Activated CD4-positive, alpha-beta T cell treated with anti-CD3 and anti-CD28 coated beads, Interleukin-2, amount 10 ng/mL, durations not matched to agents 24 days and 14 days (primary cell): Measurements from ENCODE around the gene OR4Q3. TPM values are rescaled to one million over a fixed set of nuclear protein-coding genes. Genes with fewer than 3 reads are reported as not detected.
"Not testable (repeated sequence)": the region's sequence is repeated elsewhere in the genome, so short reads cannot be mapped to it uniquely, and the experiment has no call there.

ENCODE experiments used
- DNase-seq: peaks from one replicate; pipeline ENCODE4 v3.0.0; 2022
- H3K27ac Mint-ChIP-seq: one replicate; pipeline ENCODE4 v1.8.0; 2022; ENCODE audit warnings: mild to moderate bottlenecking, mixed read lengths
- H3K27me3 Mint-ChIP-seq: one replicate; pipeline ENCODE4 v1.8.0; 2022; ENCODE audit warnings: mixed read lengths
- H3K36me3 Mint-ChIP-seq: one replicate; pipeline ENCODE4 v1.8.0; 2022; ENCODE audit warnings: low read depth, mild to moderate bottlenecking, mixed read lengths
- H3K4me1 Mint-ChIP-seq: one replicate; pipeline ENCODE4 v1.8.0; 2021; ENCODE audit warnings: mixed read lengths
- H3K4me3 Mint-ChIP-seq: one replicate; pipeline ENCODE4 v1.8.0; 2022; ENCODE audit warnings: mild to moderate bottlenecking, moderate library complexity, mixed read lengths
- H3K9me3 Mint-ChIP-seq: one replicate; pipeline ENCODE4 v1.8.0; 2021; ENCODE audit warnings: mixed read lengths
- intact Hi-C: fragments of 100-400 bp; cut with micrococcal nuclease; formaldehyde crosslinking; loops from one replicate; pipeline ENCODE4 v1.15.1; 2023
- total RNA-seq: library from RNA; stranded (reverse); gene quantifications from 2 replicates; pipeline ENCODE4 v1.2.3, GENCODE V29; 2022

OR4Q3 gene
- not detected in 2 replicates for total RNA-seq

DNA sequence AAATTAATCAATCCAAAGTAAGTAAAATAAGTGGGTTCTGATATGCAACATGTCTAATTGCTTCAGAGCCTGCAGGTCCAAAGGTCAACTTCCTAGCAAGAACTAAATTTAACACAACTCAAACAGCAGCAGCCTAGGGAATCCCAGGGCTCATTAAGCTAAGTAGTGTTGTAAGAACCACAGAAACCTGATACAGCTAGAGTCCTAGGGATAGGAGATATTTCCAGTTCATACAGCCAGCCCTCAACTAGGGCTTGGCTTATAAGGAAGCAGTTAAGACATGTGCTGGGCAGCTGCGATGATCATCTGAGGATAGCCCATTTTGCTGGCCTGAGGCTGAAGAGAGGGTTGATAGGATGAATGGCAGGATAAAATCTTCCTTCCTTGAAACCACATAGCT, at the start of gene OR4Q3:
Gene OR4Q3 (plus strand): TSS at position 316 of the 400 bp plus-strand sequence.
- Mint-ChIP-seq H3K4me1 (no peaks in the 10 kb centered on the region), H3K4me3 (no peak within 1 kb of the TSS), H3K27ac (no peak within 1 kb of the TSS), H3K27me3 (no peaks in the 10 kb centered on the region), H3K36me3 (no peaks in the 10 kb centered on the region), H3K9me3 (no peaks in the 10 kb centered on the region)
- intact Hi-C loops = no loop called here
- DNase-seq = no peak

DNA sequence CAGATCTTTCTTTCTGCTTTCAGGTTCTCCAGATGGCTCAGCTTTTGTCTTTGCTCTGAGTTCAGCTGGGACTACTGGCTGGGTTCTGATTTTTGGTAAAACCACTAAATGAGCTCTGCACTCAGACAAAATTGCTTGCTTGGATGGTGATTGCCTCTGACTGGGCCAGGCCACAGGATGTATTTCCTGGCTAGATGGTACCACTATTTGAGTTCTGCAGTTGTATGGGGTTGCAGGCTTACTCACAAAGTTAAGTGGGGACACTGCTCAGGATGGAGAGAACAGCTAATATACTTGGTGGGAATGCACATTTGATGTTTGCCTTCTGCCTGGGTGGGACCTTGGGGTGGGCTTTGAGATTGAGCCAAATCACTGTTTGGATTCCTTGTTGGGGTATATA, 14.0 kb upstream of the OR4Q3 start:
- H3K36me3 Mint-ChIP-seq = no peaks in the 10 kb centered on the region
- H3K4me1 Mint-ChIP-seq = no peaks in the 10 kb centered on the region
- no peak overlapping the region for H3K27ac Mint-ChIP-seq
- peaks cover 7% of the 10 kb centered on the region for H3K9me3 Mint-ChIP-seq
- no peak for DNase-seq
- H3K27me3 Mint-ChIP-seq = no peaks in the 10 kb centered on the region
- intact Hi-C loops = no loop called here
- H3K4me3 Mint-ChIP-seq = no peak overlapping the region

DNA sequence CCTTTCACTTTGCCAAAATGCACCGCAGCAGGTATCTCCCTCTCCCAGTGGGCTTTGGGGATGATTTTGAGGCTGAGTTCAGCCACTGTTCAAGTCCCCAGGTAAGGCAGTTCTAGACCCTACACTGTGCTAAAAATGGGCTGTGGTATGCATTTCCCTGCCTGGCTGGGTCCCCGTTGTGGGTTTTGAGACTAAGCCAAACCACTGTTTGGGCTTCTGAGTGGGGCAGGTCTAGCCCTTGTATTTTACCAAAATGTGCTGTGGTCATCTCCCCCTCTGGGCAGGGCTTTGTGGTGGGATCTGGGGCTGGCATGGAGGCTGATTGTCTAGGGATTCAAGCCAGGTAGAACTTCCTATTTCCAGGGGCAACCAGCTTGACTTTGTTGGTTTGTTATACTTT, 13.6 kb upstream of the OR4Q3 start:
- no peaks in the 10 kb centered on the region for H3K36me3 Mint-ChIP-seq
- no peak for DNase-seq
- peaks cover 7% of the 10 kb centered on the region for H3K9me3 Mint-ChIP-seq
- intact Hi-C loops = no loop called here
- H3K27ac Mint-ChIP-seq = no peak overlapping the region
- no peak overlapping the region for H3K4me3 Mint-ChIP-seq
- H3K4me1 Mint-ChIP-seq = no peaks in the 10 kb centered on the region
- H3K27me3 Mint-ChIP-seq = no peaks in the 10 kb centered on the region

DNA sequence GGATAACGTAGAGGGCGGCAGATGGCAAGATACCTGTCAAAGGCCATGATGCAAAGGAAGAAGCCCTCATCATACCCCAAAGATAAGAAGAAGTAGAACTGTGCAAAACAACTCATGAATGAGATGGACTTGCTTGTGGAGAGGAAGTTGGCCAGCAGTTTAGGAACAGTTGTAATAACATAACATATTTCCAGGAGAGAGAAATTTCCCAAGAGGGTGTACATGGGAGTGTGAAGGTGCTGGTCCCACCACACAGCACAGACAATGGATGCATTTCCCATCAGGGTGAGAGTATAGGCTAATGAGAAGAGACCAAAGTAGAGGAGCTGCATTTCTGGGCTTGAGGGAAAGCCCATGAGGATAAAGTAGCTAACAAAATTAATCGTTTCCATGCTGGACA, 9.5 kb upstream of the OR4Q3 start:
- H3K27ac Mint-ChIP-seq, H3K4me3 Mint-ChIP-seq, H3K4me1 Mint-ChIP-seq, DNase-seq, intact Hi-C loops, H3K9me3 Mint-ChIP-seq, H3K36me3 Mint-ChIP-seq, H3K27me3 Mint-ChIP-seq: not testable (repeated sequence)

DNA sequence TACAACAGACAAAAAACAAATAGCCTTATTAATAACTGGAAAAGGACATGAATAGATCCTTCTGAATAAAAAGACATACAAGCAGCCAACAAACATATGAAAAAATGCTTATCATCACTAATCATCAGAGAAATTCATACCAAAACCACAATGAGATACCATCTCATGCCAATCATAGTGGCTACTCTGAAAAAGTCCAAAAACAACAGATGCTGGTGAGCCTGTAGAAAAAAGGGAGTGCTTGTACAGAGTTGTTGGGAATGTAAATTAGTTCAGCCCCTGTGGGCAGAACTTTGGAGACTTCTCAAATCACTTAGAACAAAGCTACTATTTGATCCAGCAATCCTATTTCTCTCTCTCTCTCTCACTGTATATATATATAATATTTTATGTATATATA, 8.9 kb downstream of the OR4Q3 start:
- DNase-seq, H3K36me3 Mint-ChIP-seq, H3K27me3 Mint-ChIP-seq, H3K9me3 Mint-ChIP-seq, intact Hi-C loops, H3K4me3 Mint-ChIP-seq, H3K27ac Mint-ChIP-seq, H3K4me1 Mint-ChIP-seq: not testable (repeated sequence)

DNA sequence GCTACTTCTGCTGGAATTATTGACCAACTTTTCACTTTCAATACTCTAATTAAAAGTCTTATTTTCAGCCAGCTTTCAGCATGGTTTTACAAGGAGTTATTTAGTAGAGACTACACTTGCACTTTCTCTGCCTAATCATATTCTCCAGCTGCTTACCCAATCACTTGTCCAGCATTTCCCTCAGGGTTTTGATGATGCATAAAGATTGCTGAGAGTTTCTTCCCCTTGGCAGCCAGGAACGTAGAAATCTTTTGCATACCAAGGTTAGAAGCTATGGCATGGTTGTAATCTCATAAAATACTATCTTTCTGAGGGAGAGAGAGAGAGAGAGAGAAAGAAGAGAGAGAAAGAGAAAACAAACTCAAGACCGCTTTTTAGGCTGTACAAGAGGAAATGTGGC, 10.8 kb downstream of the OR4Q3 start:
- Mint-ChIP-seq H3K27me3 (no peaks in the 10 kb centered on the region), H3K27ac (no peak overlapping the region)

DNA sequence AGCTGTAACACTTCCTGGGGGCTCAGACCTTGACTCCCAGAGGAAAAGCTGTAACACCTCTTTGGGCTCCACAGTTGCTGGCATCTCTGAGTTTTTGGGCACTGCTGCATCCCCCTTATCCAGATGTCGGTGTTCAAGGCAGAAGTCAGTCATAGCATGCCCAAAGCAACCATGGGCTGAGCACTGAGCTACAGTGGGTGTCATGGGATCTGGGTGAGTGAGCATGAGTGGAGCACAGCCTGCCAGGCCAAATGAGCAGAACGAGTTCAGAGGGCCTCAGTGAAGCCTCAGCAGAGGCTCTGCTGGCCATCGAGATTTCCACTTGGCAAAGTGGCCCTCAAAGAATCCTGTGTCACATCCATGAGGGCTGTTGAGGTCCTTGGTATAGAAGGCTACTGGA, 28.1 kb downstream of the OR4Q3 start:
- H3K27ac Mint-ChIP-seq, H3K27me3 Mint-ChIP-seq, H3K4me1 Mint-ChIP-seq, H3K36me3 Mint-ChIP-seq, DNase-seq, intact Hi-C loops, H3K9me3 Mint-ChIP-seq, H3K4me3 Mint-ChIP-seq: not testable (repeated sequence)

More for the DNA sequence above, 10.8 kb downstream of the OR4Q3 start:
- Mint-ChIP-seq H3K4me1 (no peaks in the 10 kb centered on the region), H3K4me3 (no peak overlapping the region), H3K9me3 (no peaks in the 10 kb centered on the region), H3K36me3 (no peaks in the 10 kb centered on the region)
- no peak for DNase-seq
- intact Hi-C loops = no loop called here

DNA sequence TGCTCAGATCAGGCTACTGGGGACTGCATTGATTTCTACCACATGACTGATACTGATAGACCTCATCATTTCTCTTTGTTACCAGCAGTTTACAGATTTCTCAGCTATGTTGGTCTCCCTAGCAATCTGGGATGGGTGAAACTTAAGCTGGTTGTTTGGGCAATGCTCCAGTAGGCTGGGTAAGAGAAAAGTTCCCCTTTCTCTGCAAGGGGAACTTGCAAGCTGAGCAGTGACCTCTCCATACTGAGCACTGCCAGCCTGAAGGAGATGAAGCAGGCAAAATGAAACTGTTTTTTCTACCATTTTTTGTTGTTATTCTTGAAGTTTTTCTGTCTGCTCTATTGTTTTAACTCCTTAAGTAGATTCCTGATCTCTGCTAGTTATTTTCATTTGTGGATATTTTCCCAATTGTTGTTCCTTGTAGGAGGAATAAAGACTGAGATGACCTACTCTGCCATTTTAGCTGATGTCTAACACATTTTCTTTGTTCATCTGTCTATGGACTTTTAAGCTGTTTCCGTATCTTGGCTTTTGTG, 28.6 kb downstream of the OR4Q3 start:
- DNase-seq = no peak
- H3K4me1 Mint-ChIP-seq = no peaks in the 10 kb centered on the region
- H3K9me3 Mint-ChIP-seq = peaks cover 8% of the 10 kb centered on the region
- no peaks in the 10 kb centered on the region for H3K27me3 Mint-ChIP-seq
- H3K27ac Mint-ChIP-seq = no peak overlapping the region
- H3K36me3 Mint-ChIP-seq = no peaks in the 10 kb centered on the region
- intact Hi-C loops = no loop called here
- no peak overlapping the region for H3K4me3 Mint-ChIP-seq

DNA sequence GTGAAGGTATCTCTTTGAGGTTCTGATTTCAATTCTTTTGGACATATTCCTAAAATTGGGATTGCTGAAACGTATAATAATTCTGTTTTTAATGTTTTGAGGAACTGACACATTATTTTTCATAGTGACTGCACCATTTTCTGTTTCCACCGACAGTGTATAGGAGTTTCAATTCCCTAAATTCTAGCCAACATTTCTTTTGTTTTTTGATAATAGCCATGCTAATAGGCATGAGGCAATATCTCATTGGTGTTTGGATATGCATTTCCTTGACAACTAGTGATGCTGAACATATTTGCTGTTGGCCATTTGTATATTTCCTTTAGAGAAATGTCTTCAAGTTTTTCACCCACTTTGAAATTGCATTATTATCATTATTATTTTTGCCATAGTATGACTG, 29.1 kb downstream of the OR4Q3 start:
- H3K9me3 Mint-ChIP-seq, H3K36me3 Mint-ChIP-seq, H3K27ac Mint-ChIP-seq, H3K27me3 Mint-ChIP-seq, intact Hi-C loops, H3K4me3 Mint-ChIP-seq, H3K4me1 Mint-ChIP-seq, DNase-seq: not testable (repeated sequence)

DNA sequence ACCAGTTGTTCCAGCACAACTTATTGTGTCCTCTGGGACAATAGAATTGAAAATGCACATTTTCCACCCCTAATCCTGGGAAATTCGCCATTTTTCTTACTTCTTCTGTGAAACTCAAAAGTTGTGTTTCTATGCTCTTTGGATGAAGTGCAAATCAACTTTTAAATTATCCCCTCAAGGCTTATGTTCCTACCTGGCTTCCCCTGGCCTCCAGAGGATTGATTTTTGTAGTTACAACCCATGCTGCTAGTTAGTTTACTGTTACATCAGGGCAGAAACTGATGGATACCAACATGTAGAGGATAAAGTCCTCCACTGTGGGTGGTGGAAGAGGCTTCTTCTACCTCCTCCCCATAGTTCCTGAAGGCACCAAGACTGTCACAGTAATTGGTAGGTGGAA, 29.8 kb downstream of the OR4Q3 start, which contains the start of gene OR4M1:
Gene OR4M1 (plus strand): TSS at position 301 of the 400 bp plus-strand sequence. CDS start 6,819 bp downstream, outside the sequence.
- DNase-seq, intact Hi-C loops, H3K27ac Mint-ChIP-seq, H3K4me3 Mint-ChIP-seq, H3K4me1 Mint-ChIP-seq, H3K9me3 Mint-ChIP-seq, H3K36me3 Mint-ChIP-seq, H3K27me3 Mint-ChIP-seq: not testable (repeated sequence)

DNA sequence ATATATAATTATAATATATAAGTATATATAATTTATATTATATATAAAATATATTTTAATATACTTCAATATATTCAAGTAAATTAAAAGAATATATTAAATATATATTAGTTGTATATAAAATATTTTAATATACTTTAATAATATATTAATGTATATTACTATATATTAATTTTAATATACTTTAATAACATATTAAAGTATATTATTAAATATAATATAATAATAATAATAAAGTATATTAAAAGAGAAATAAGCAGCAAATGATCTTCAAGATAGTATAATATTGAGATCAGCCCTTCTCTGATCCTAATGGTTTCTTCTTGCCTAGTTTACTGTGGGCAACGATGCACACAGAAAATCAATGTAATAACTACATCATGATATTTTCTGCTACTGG, 32.2 kb downstream of the OR4Q3 start:
- intact Hi-C loops = no loop called here
- Mint-ChIP-seq H3K27ac (no peak overlapping the region), H3K27me3 (no peaks in the 10 kb centered on the region), H3K9me3 (peaks cover 6% of the 10 kb centered on the region), H3K4me1 (no peaks in the 10 kb centered on the region), H3K36me3 (no peaks in the 10 kb centered on the region), H3K4me3 (no peak overlapping the region)
- no peak for DNase-seq

DNA sequence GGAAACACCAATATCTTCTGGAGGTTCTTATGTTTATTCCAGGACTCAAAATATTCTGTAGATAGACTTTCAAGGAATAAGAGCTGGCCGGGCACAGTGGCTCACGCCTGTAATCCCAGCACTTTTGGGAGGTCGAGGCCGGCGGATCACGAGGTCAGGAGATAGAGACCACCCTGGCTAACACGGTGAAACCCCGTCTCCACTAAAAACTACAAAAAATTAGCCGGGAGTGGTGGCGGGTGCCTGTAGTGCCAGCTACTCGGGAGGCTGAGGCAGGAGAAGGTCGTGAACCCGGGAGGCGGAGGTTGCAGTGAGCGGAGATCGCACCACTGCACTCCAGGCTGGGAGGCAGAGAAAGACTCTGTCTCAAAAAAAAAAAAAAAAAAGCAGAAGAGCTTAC, 42.5 kb downstream of the OR4Q3 start:
- DNase-seq, H3K36me3 Mint-ChIP-seq, H3K27ac Mint-ChIP-seq, H3K4me3 Mint-ChIP-seq, intact Hi-C loops, H3K9me3 Mint-ChIP-seq, H3K4me1 Mint-ChIP-seq, H3K27me3 Mint-ChIP-seq: not testable (repeated sequence)

DNA sequence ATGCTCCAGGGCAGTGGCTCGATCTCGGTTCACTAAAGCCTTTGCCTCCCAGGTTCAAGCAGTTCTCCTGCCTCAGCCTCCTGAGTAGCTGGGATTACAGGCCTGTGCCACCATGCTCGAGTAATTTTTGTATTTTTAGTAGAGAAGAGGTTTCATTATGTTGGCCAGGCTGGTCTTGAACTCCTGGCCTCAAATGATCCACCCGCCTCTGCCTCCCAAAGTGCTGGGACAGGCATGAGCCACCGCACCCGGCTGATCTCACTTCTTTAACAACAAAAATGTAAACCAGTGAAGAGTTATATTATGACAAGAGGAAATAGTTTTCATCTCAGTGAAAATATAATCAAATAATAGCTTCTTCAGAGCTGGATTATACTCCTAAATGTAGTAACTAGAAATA, 43.9 kb downstream of the OR4Q3 start:
- H3K36me3 Mint-ChIP-seq, DNase-seq, H3K4me3 Mint-ChIP-seq, H3K27me3 Mint-ChIP-seq, H3K9me3 Mint-ChIP-seq, H3K27ac Mint-ChIP-seq, H3K4me1 Mint-ChIP-seq, intact Hi-C loops: not testable (repeated sequence)

DNA sequence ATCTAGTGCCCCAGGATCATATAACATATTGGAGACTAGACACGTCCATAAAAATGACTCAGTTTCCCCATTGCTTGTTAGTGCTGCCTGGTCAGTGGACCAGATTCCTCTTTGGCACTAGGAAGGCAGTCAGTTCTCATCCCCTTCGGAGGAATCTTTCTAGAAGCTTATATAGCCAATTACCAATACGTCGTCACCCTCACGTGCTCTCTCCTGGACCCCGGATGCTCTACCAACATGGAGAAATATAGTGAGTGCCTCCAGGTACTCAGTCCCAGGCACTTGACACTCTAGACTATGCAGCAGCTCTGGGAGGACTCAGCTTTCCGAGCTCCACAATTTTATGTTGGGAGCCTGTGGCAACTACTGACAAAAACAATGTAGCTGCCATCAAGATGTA, 44.8 kb downstream of the OR4Q3 start:
- H3K9me3 Mint-ChIP-seq = not testable (repeated sequence)

DNA sequence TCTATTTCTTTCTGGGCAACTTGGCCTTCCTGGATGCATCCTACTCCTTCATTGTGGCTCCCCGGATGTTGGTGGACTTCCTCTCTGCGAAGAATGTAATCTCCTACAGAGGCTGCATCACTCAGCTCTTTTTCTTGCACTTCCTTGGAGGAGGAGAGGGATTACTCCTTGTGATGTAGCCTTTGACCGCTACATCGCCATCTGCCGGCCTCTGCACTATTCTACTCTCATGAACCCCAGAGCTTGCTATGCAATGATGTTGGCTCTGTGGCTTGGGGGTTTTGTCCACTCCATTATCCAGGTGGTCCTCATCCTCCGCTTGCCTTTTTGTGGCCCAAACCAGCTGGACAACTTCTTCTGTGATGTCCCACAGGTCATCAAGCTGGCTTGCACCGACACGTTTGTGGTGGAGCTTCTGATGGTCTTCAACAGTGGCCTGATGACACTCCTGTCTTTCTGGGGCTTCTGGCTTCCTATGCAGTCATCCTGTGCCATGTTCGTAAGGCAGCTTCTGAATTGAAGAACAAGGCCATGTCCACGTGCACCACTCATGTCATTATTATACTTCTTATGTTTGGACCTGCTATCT, 53.2 kb downstream of the OR4Q3 start:
- H3K4me1 Mint-ChIP-seq, H3K27me3 Mint-ChIP-seq, H3K4me3 Mint-ChIP-seq, H3K9me3 Mint-ChIP-seq, DNase-seq, H3K36me3 Mint-ChIP-seq, intact Hi-C loops, H3K27ac Mint-ChIP-seq: not testable (repeated sequence)

More for the DNA sequence above, 44.8 kb downstream of the OR4Q3 start:
- H3K27me3 Mint-ChIP-seq, H3K4me3 Mint-ChIP-seq, H3K36me3 Mint-ChIP-seq, H3K27ac Mint-ChIP-seq, H3K4me1 Mint-ChIP-seq, DNase-seq, intact Hi-C loops: not testable (repeated sequence)
